Measurements from ENCODE around the gene ZNF709. TPM values are rescaled to one million over a fixed set of nuclear protein-coding genes. Genes with fewer than 3 reads are reported as not detected.
A peak's percentile ranks its signal among the peaks of the same experiment; 100 is the strongest.

ZNF709 gene
- total and polyA plus RNA-seq, 2 of the 13 experiments (the other 11 are each of a cell fraction or from before 2014, with no cell fraction given) = 1.5 to 3.9 TPM

- TF ChIP-seq, protein P1, sequence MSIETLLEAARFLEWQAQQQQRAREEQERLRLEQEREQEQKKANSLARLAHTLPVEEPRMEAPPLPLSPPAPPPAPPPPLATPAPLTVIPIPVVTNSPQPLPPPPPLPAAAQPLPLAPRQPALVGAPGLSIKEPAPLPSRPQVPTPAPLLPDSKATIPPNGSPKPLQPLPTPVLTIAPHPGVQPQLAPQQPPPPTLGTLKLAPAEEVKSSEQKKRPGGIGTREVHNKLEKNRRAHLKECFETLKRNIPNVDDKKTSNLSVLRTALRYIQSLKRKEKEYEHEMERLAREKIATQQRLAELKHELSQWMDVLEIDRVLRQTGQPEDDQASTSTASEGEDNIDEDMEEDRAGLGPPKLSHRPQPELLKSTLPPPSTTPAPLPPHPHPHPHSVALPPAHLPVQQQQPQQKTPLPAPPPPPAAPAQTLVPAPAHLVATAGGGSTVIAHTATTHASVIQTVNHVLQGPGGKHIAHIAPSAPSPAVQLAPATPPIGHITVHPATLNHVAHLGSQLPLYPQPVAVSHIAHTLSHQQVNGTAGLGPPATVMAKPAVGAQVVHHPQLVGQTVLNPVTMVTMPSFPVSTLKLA (IDR thresholded peaks at IDR 0.05) = peak; percentile 25; the same call in 1 of the 2 replicates
- TF ChIP-seq ZNF761 (CRISPR knock-in tag; conservative IDR thresholded peaks at IDR 0.05) = peak; percentile 77; the same call in 1 of the 2 replicates
- TF ChIP-seq MIER3 (CRISPR knock-in tag; IDR thresholded peaks at IDR 0.05; ENCODE audit: borderline replicate concordance) = 0 out of 2 replicates have a peak, but pooled peaks have one; percentile 10
- TF ChIP-seq POGZ (CRISPR knock-in tag; IDR thresholded peaks at IDR 0.05) = peak; percentile 60
- TF ChIP-seq, protein P2, sequence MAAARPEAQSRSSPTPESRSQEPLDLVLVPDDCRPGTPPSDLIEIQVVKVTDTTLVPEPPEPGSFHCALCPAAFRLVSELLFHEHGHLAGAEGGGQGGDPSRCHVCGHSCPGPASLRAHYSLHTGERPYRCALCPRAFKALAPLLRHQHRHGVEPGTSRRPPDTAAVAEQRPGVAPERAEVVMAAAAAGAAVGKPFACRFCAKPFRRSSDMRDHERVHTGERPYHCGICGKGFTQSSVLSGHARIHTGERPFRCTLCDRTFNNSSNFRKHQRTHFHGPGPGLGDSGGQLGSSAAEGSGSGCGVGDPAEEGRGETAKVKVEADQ (CRISPR knock-in tag; IDR thresholded peaks at IDR 0.05; ENCODE audit: borderline replicate concordance) = no peak
- no peak for TF ChIP-seq KLF11 (CRISPR knock-in tag; IDR thresholded peaks at IDR 0.05)
- peak; percentile 59; the same call in 1 of the 2 replicates for TF ChIP-seq WIZ (CRISPR knock-in tag; IDR thresholded peaks at IDR 0.05)
- peak; percentile 23 for TF ChIP-seq ELF1 (CRISPR knock-in tag; IDR thresholded peaks at IDR 0.05)
- peak; percentile 49; the same call in 1 of the 2 replicates for TF ChIP-seq ATF1 (CRISPR knock-in tag; IDR thresholded peaks at IDR 0.05)
- TF ChIP-seq, protein P3, sequence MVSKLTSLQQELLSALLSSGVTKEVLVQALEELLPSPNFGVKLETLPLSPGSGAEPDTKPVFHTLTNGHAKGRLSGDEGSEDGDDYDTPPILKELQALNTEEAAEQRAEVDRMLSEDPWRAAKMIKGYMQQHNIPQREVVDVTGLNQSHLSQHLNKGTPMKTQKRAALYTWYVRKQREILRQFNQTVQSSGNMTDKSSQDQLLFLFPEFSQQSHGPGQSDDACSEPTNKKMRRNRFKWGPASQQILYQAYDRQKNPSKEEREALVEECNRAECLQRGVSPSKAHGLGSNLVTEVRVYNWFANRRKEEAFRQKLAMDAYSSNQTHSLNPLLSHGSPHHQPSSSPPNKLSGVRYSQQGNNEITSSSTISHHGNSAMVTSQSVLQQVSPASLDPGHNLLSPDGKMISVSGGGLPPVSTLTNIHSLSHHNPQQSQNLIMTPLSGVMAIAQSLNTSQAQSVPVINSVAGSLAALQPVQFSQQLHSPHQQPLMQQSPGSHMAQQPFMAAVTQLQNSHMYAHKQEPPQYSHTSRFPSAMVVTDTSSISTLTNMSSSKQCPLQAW (CRISPR knock-in tag; IDR thresholded peaks at IDR 0.05) = 0 out of 2 replicates have a peak, but pooled peaks have one; percentile 49
- TF ChIP-seq ATAD3A (CRISPR knock-in tag; IDR thresholded peaks at IDR 0.05) = no peak
- TF ChIP-seq FOXO1 (CRISPR knock-in tag; IDR thresholded peaks at IDR 0.05) = 0 out of 2 replicates have a peak, but pooled peaks have one; percentile 18
- TF ChIP-seq RBFOX2 (IDR thresholded peaks at IDR 0.05; ENCODE audit: low read depth, low read length) = peak; percentile 84
- peak; percentile 64; the same call in 1 of the 2 replicates for TF ChIP-seq ZNF710 (CRISPR knock-in tag; IDR thresholded peaks at IDR 0.05; ENCODE audit: borderline replicate concordance)
- 0 out of 2 replicates have a peak, but pooled peaks have one; percentile 7 for TF ChIP-seq MAFF (IDR thresholded peaks at IDR 0.05; ENCODE audit: low read depth, low read length)
- TF ChIP-seq BRF2 (CRISPR knock-in tag; IDR thresholded peaks at IDR 0.05) = peak; percentile 68; the same call in 1 of the 2 replicates
- TF ChIP-seq ZMAT3 (CRISPR knock-in tag; conservative IDR thresholded peaks at IDR 0.05) = 0 out of 2 replicates have a peak, but pooled peaks have one; percentile 17
- TF ChIP-seq CREM (IDR thresholded peaks at IDR 0.05) = peak; percentile 55; the same call in 1 of the 2 replicates
- TF ChIP-seq CREM (CRISPR knock-in tag; IDR thresholded peaks at IDR 0.05) = no peak
These were observed 43.9 kb downstream of the ZNF709 start, which contains the start of gene ZNF443 (continued) for GRCh38 chr19:12440541-12441316.
